ENCODE data around the gene TNFRSF1A. TPM values are rescaled to one million over a fixed set of nuclear protein-coding genes. Genes with fewer than 3 reads are reported as not detected.

Gene TNFRSF1A
- total RNA-seq (2022; extraction: Qiagen RNA extraction; ENCODE audit: low read depth): 321 to 616 TPM (median 448 TPM) in 5 replicates

GRCh38 chr12:6341417-6342139, at the start of gene TNFRSF1A:
TSS of gene TNFRSF1A (minus strand) at chr12:6342076. CDS start at chr12:6341814, 262 bp downstream.

GRCh38 chr12:6383572-6384498, 42.0 kb upstream of the TNFRSF1A start, which contains the start of gene LTBR:
TSS of gene LTBR (plus strand) at chr12:6384162. CDS start at chr12:6384359, 197 bp downstream.

GRCh38 chr12:6375269-6376078, 33.6 kb upstream of the TNFRSF1A start, which contains the start of gene SCNN1A:
TSS of gene SCNN1A (minus strand) at chr12:6375563. CDS start at chr12:6374783, 780 bp downstream.

Other genes starting within 250 kb of the TNFRSF1A start
- 0.09 to 0.48 TPM (median 0.15 TPM) in 5 replicates for gene VWF, start 217.4 kb downstream of the TNFRSF1A start, total RNA-seq (2022; extraction: Qiagen RNA extraction; ENCODE audit: low read depth)
- 237 to 263 TPM (median 254 TPM) in 5 replicates for gene CD9, start 141.7 kb downstream of the TNFRSF1A start, total RNA-seq (2022; extraction: Qiagen RNA extraction; ENCODE audit: low read depth)
- 0.15 to 0.54 TPM (median 0.17 TPM) in 5 replicates for gene PLEKHG6, start 31.4 kb downstream of the TNFRSF1A start, total RNA-seq (2022; extraction: Qiagen RNA extraction; ENCODE audit: low read depth)
- 2.6 to 6.0 TPM (median 3.6 TPM) in 5 replicates for gene SCNN1A, start 33.5 kb upstream of the TNFRSF1A start, total RNA-seq (2022; extraction: Qiagen RNA extraction; ENCODE audit: low read depth)
- gene LTBR, start 42.1 kb upstream of the TNFRSF1A start, total RNA-seq (2022; extraction: Qiagen RNA extraction; ENCODE audit: low read depth): 165 to 193 TPM (median 184 TPM) in 5 replicates
- gene CD27, start 102.9 kb upstream of the TNFRSF1A start, total RNA-seq (2022; extraction: Qiagen RNA extraction; ENCODE audit: low read depth): not detected in 5 replicates
- gene TAPBPL, start 110.0 kb upstream of the TNFRSF1A start, total RNA-seq (2022; extraction: Qiagen RNA extraction; ENCODE audit: low read depth): 3.3 to 4.0 TPM (median 3.5 TPM) in 5 replicates
- gene VAMP1, start 128.6 kb upstream of the TNFRSF1A start, total RNA-seq (2022; extraction: Qiagen RNA extraction; ENCODE audit: low read depth): 9.3 to 14.6 TPM (median 11.5 TPM) in 5 replicates
- 309 to 338 TPM (median 322 TPM) in 5 replicates for gene MRPL51, start 151.2 kb upstream of the TNFRSF1A start, total RNA-seq (2022; extraction: Qiagen RNA extraction; ENCODE audit: low read depth)
- 61.0 to 81.2 TPM (median 71.4 TPM) in 5 replicates for gene NCAPD2, start 152.0 kb upstream of the TNFRSF1A start, total RNA-seq (2022; extraction: Qiagen RNA extraction; ENCODE audit: low read depth)
- gene GAPDH, start 192.4 kb upstream of the TNFRSF1A start, total RNA-seq (2022; extraction: Qiagen RNA extraction; ENCODE audit: low read depth): 6,616 to 9,315 TPM (median 8,933 TPM) in 5 replicates
- gene IFFO1, start 214.0 kb upstream of the TNFRSF1A start, total RNA-seq (2022; extraction: Qiagen RNA extraction; ENCODE audit: low read depth): 2.2 to 3.2 TPM (median 2.3 TPM) in 5 replicates
- 105 to 124 TPM (median 114 TPM) in 5 replicates for gene NOP2, start 226.2 kb upstream of the TNFRSF1A start, total RNA-seq (2022; extraction: Qiagen RNA extraction; ENCODE audit: low read depth)